ENCODE measurements around the gene IQCK. TPM values are rescaled to one million over a fixed set of nuclear protein-coding genes. Genes with fewer than 3 reads are reported as not detected.

Gene IQCK
- total and polyA plus RNA-seq, 2 experiments from 2014 or later: 13.2 to 13.9 TPM

GRCh38 chr16:19766554-19766884, 48.4 kb downstream of the IQCK start:
- Histone ChIP-seq H3K27me3 (no peaks in the 10 kb centered on the region), H3K4me1 (ENCODE audit: low read depth) (no peaks in the 10 kb centered on the region), H3K27ac (no peak overlapping the region), H3K36me3 (no peaks in the 10 kb centered on the region), H3K4me3 (no peak overlapping the region), H3K9me3 (ENCODE audit: low read depth) (no peaks in the 10 kb centered on the region)
- no peak for TF ChIP-seq CTCF (IDR thresholded peaks at IDR 0.05; ENCODE audit: low read depth, low read length)
- DNase-seq (ENCODE audit: low read depth in 1 of 2, low spot score in 1 of 2): no peak

GRCh38 chr16:19766988-19767387, 48.9 kb downstream of the IQCK start:
- no peaks in the 10 kb centered on the region for H3K9me3 ChIP-seq (ENCODE audit: low read depth)
- TF ChIP-seq CTCF (IDR thresholded peaks at IDR 0.05; ENCODE audit: low read depth, low read length): no peak
- no peak overlapping the region for H3K4me3 ChIP-seq
- no peaks in the 10 kb centered on the region for H3K27me3 ChIP-seq
- no peak overlapping the region for H3K27ac ChIP-seq
- H3K36me3 ChIP-seq: no peaks in the 10 kb centered on the region
- no peak for DNase-seq (ENCODE audit: low read depth in 1 of 2, low spot score in 1 of 2)
- H3K4me1 ChIP-seq (ENCODE audit: low read depth): no peaks in the 10 kb centered on the region

GRCh38 chr16:19767497-19767896, 49.4 kb downstream of the IQCK start:
- Histone ChIP-seq H3K27ac (no peak overlapping the region), H3K36me3 (no peaks in the 10 kb centered on the region), H3K9me3 (ENCODE audit: low read depth) (no peaks in the 10 kb centered on the region), H3K4me1 (ENCODE audit: low read depth) (no peaks in the 10 kb centered on the region), H3K4me3 (no peak overlapping the region), H3K27me3 (no peaks in the 10 kb centered on the region)
- no peak for DNase-seq (ENCODE audit: low read depth in 1 of 2, low spot score in 1 of 2)
- TF ChIP-seq CTCF (IDR thresholded peaks at IDR 0.05; ENCODE audit: low read depth, low read length): no peak

- Histone ChIP-seq H3K27me3 (no peaks in the 10 kb centered on the region), H3K27ac (no peak overlapping the region), H3K36me3 (no peaks in the 10 kb centered on the region), H3K9me3 (ENCODE audit: low read depth) (no peaks in the 10 kb centered on the region), H3K4me1 (ENCODE audit: low read depth) (no peaks in the 10 kb centered on the region), H3K4me3 (no peak overlapping the region)
- DNase-seq (ENCODE audit: low read depth in 1 of 2, low spot score in 1 of 2): no peak
- no peak for TF ChIP-seq CTCF (IDR thresholded peaks at IDR 0.05; ENCODE audit: low read depth, low read length)
These were observed 51.2 kb downstream of the IQCK start for GRCh38 chr16:19769239-19769638.

GRCh38 chr16:19771040-19771439, 53.0 kb downstream of the IQCK start:
- no peak overlapping the region for H3K27ac ChIP-seq
- no peak for DNase-seq (ENCODE audit: low read depth in 1 of 2, low spot score in 1 of 2)
- no peaks in the 10 kb centered on the region for H3K4me1 ChIP-seq (ENCODE audit: low read depth)
- TF ChIP-seq CTCF (IDR thresholded peaks at IDR 0.05; ENCODE audit: low read depth, low read length): no peak
- H3K9me3 ChIP-seq (ENCODE audit: low read depth): no peaks in the 10 kb centered on the region
- H3K4me3 ChIP-seq: no peak overlapping the region
- no peaks in the 10 kb centered on the region for H3K27me3 ChIP-seq
- H3K36me3 ChIP-seq: no peaks in the 10 kb centered on the region

GRCh38 chr16:19771796-19772195, 53.7 kb downstream of the IQCK start:
- DNase-seq (ENCODE audit: low read depth in 1 of 2, low spot score in 1 of 2): no peak

More at GRCh38 chr16:19771796-19772195, 53.7 kb downstream of the IQCK start:
- Histone ChIP-seq H3K4me1 (ENCODE audit: low read depth) (no peaks in the 10 kb centered on the region), H3K36me3 (no peaks in the 10 kb centered on the region), H3K9me3 (ENCODE audit: low read depth) (no peaks in the 10 kb centered on the region), H3K27me3 (no peaks in the 10 kb centered on the region), H3K4me3 (no peak overlapping the region), H3K27ac (no peak overlapping the region)
- TF ChIP-seq CTCF (IDR thresholded peaks at IDR 0.05; ENCODE audit: low read depth, low read length): no peak
